SK-N-SH (cell line): ENCODE measurements around the gene RFX2. TPM values are rescaled to one million over a fixed set of nuclear protein-coding genes. Genes with fewer than 3 reads are reported as not detected.
A peak's percentile ranks its signal among the peaks of the same experiment; 100 is the strongest.

Experiments used
- CTCF ChIA-PET: fragments of 300-600, 350-600 bp; formaldehyde crosslinking; extraction: SDS; loops from one replicate; lab custom pipeline; 2021; lab: Yijun Ruan, JAX
- POLR2A ChIA-PET: fragments of 350-600 bp; sonication (Branson Sonifier 250); formaldehyde crosslinking; extraction: SDS; loops from one replicate; lab custom pipeline; 2020; ENCODE audit warnings: antibody characterized with exemption, inconsistent platforms; lab: Yijun Ruan, JAX
- DNase-seq: peaks from one replicate; pipeline ENCODE4 v3.0.0; 2012
- H2AFZ ChIP-seq: fragments of 200-600 bp; sonication (generic); 2 replicates; pipeline ENCODE4 v1.8.1; 2016; ENCODE audit warnings: antibody characterized with exemption, mild to moderate bottlenecking, low read depth
- H3F3A ChIP-seq: fragments of 200-600 bp; sonication (generic); replicated peaks from 2 replicates; pipeline ENCODE3; 2016; ENCODE audit warnings: antibody characterized with exemption, mild to moderate bottlenecking; ENCODE audit not compliant: insufficient read depth
- H3K27ac ChIP-seq, 2 experiments: fragments of 200-500 bp in 1 of 2; fragments of 200-600 bp in 1 of 2; sonication (Bioruptor generic) in 1 of 2; sonication (generic), shearing (Covaris generic) in 1 of 2; 2 replicates each; pipeline versions ENCODE4 v1.5.1 to v1.6.1; 2014 to 2016; ENCODE audit warnings: low read depth in 2 of 2, inconsistent platforms in 1 of 2, low read length in 1 of 2, mild to moderate bottlenecking in 1 of 2, mixed read lengths in 1 of 2
- H3K27me3 ChIP-seq: fragments of 200-600 bp; sonication (generic), shearing (Covaris generic); 2 replicates; pipeline ENCODE4 v1.6.1; 2016; ENCODE audit warnings: mixed run types; ENCODE audit not compliant: insufficient read depth
- H3K36me3 ChIP-seq, 2 experiments: fragments of 200-500 bp in 1 of 2; fragments of 200-600 bp in 1 of 2; sonication (Bioruptor generic) in 1 of 2; sonication (generic) in 1 of 2; replicated peaks in 1 of 2; 2 replicates each; pipeline versions ENCODE3 to v1.5.1; 2014 to 2016; ENCODE audit warnings: low read length in 1 of 2, mild to moderate bottlenecking in 1 of 2; ENCODE audit not compliant: insufficient read depth in 2 of 2, control insufficient read depth in 1 of 2
- H3K4me1 ChIP-seq, 2 experiments: fragments of 200-500 bp in 1 of 2; fragments of 200-600 bp in 1 of 2; sonication (Bioruptor generic) in 1 of 2; sonication (generic), shearing (Covaris generic) in 1 of 2; 2 replicates each; pipeline versions ENCODE4 v1.5.1 to v1.6.1; 2014 to 2016; ENCODE audit warnings: low read depth in 1 of 2, low read length in 1 of 2, mixed run types in 1 of 2; ENCODE audit not compliant: insufficient read depth in 2 of 2, control insufficient read depth in 1 of 2
- H3K4me2 ChIP-seq: fragments of 200-600 bp; sonication (generic), shearing (Covaris generic); 2 replicates; pipeline ENCODE4 v1.6.1; 2017; ENCODE audit warnings: mixed run types
- H3K4me3 ChIP-seq, 2 experiments: fragments of 200-500 bp in 1 of 2; fragments of 200-600 bp in 1 of 2; sonication (Bioruptor generic) in 1 of 2; sonication (generic), shearing (Covaris generic) in 1 of 2; 2 replicates each; pipeline versions ENCODE4 v1.5.1 to v1.8.1; 2014 to 2016; ENCODE audit warnings: low read depth in 2 of 2, inconsistent platforms in 1 of 2, low read length in 1 of 2, mild to moderate bottlenecking in 1 of 2, mixed read lengths in 1 of 2, moderate library complexity in 1 of 2
- H3K79me2 ChIP-seq: fragments of 200-600 bp; sonication (generic); 2 replicates; pipeline ENCODE4 v1.8.1; 2017; ENCODE audit warnings: mild to moderate bottlenecking; ENCODE audit not compliant: insufficient read depth
- H3K9ac ChIP-seq: fragments of 200-600 bp; sonication (generic); 2 replicates; pipeline ENCODE4 v1.6.1; 2017; ENCODE audit warnings: mixed run types
- H3K9me2 ChIP-seq: fragments of 200-600 bp; sonication (generic); 2 replicates; pipeline ENCODE4 v1.6.1; 2017; ENCODE audit warnings: mixed run types
- H3K9me3 ChIP-seq: fragments of 200-600 bp; sonication (generic); 2 replicates; pipeline ENCODE4 v1.6.1; 2017; ENCODE audit warnings: mixed run types, mild to moderate bottlenecking, moderate library complexity
- H4K20me1 ChIP-seq: fragments of 200-600 bp; sonication (generic); 2 replicates; pipeline ENCODE4 v1.6.1; 2017; ENCODE audit warnings: mild to moderate bottlenecking, mixed run types; ENCODE audit not compliant: insufficient read depth
- CHD2 ChIP-seq: fragments of 150-350 bp; IDR thresholded peaks from 2 replicates; pipeline ENCODE4 v1.6.1; 2018; ENCODE audit warnings: low read length; ENCODE audit not compliant: partially characterized antibody
- ELF1 ChIP-seq: IDR thresholded peaks from 2 replicates; pipeline ENCODE4 v1.4.0; 2012
- EP300 ChIP-seq, 2 experiments: IDR thresholded peaks; 2 replicates each; pipeline versions ENCODE4 v1.4.0 to v1.6.1; 2012; ENCODE audit warnings: borderline replicate concordance in 1 of 2, low read depth in 1 of 2, low read length in 1 of 2
- GABPA ChIP-seq: IDR thresholded peaks from 2 replicates; pipeline ENCODE4 v1.4.0; 2012; ENCODE audit warnings: low read depth, mild to moderate bottlenecking
- JUND ChIP-seq: IDR thresholded peaks from 2 replicates; pipeline ENCODE4 v1.4.0; 2012
- MEF2A ChIP-seq: IDR thresholded peaks from 2 replicates; pipeline ENCODE4 v1.4.0; 2012; ENCODE audit warnings: low read depth, borderline replicate concordance
- NFIC ChIP-seq: IDR thresholded peaks from 2 replicates; pipeline ENCODE4 v1.4.0; 2012; ENCODE audit warnings: borderline replicate concordance
- POLR2AphosphoS5 ChIP-seq: IDR thresholded peaks from 2 replicates; pipeline ENCODE4 v1.6.1; 2012; ENCODE audit warnings: low read depth, low read length
- RCOR1 ChIP-seq: fragments of 150-350 bp; IDR thresholded peaks from 2 replicates; pipeline ENCODE4 v1.6.1; 2017; ENCODE audit warnings: antibody characterized with exemption, low read length
- RFX5 ChIP-seq: IDR thresholded peaks from 2 replicates; pipeline ENCODE4 v1.6.1; 2012; ENCODE audit warnings: mild to moderate bottlenecking, improper control_type of control experiment, low read length
- RXRA ChIP-seq: IDR thresholded peaks from 2 replicates; pipeline ENCODE4 v1.4.0; 2012; ENCODE audit warnings: low read depth, mild to moderate bottlenecking, borderline replicate concordance
- SIN3A ChIP-seq: IDR thresholded peaks from 2 replicates; pipeline ENCODE4 v1.6.1; 2012; ENCODE audit warnings: low read depth, mild to moderate bottlenecking, low read length, moderate library complexity, borderline replicate concordance
- SMC3 ChIP-seq: IDR thresholded peaks from 2 replicates; pipeline ENCODE4 v1.6.1; 2012; ENCODE audit warnings: low read depth, low read length, improper control_type of control experiment
- TAF1 ChIP-seq: IDR thresholded peaks from 2 replicates; pipeline ENCODE4 v1.6.1; 2012; ENCODE audit warnings: low read depth, mild to moderate bottlenecking, low read length, moderate library complexity, borderline replicate concordance
- TCF12 ChIP-seq: IDR thresholded peaks from 2 replicates; pipeline ENCODE4 v1.4.0; 2012
- USF1 ChIP-seq: IDR thresholded peaks from 2 replicates; pipeline ENCODE4 v1.4.0; 2012; ENCODE audit warnings: low read depth, borderline replicate concordance
- WGBS: methylation state at CpG from one replicate; pipeline ENCODE4 v1.1.6; 2017; ENCODE audit warnings: low lambda C conversion rate; 5-methylcytosine and 5-hydroxymethylcytosine counted together
- polyA plus RNA-seq, 3 experiments: library from polyadenylated mRNA; depleted of rRNA; stranded (reverse); fragments of >200 nt; gene quantifications; 2 replicates each; pipeline ENCODE4 v1.2.3, GENCODE V29; 2012
- TF ChIP-seq, protein P1 (sequence below): fragments of 200-600 bp; sonication (generic); IDR thresholded peaks from 2 replicates; pipeline ENCODE4 v1.6.1; 2017; ENCODE audit warnings: antibody characterized with exemption, mild to moderate bottlenecking, moderate library complexity

The RFX2 gene
- polyA plus RNA-seq, 1 of the 3 experiments (the other 2 are of a cell fraction): 12.6 TPM

DNA sequence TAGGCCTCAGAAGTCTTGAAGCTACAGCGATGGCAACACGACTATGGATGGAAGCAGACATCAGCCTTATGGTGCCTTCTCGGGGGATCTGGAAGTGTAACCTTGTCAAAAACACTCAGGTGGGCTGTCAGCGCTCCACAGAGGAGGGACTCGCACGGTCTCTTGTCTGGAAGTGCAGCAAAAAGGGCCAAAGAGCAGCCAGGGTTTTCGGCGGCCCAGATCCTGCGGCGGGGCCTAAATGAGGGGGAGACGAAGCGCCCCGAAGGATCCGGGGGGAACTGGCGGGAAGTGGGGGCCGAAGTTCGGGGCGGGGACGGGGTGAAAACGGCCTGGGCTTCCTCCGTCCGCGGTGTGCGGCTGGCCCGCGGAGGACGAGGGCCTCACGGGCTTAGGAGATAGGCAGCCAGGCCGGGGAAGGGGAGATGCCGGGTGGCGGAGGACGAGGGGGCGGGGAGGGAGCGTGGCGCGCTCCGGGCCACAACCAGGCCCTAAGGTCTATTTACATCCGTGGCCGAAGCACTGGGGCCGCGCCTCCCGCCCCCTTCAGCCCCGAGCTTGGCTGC is 133.0 kb downstream of the RFX2 start:
- Histone ChIP-seq H3K4me1 (peaks cover 10 to 21% of the 10 kb centered on the region in 2 experiments; a peak in 3 of 4 replicates), H2AFZ (0 out of 2 replicates have a peak overlapping the region, but pooled peaks have one; percentile 79), H3K9me2 (no peaks in the 10 kb centered on the region), H3K4me2 (peak overlapping the region; percentile 96), H3K79me2 (peaks cover 76% of the 10 kb centered on the region), H3K4me3 (peak overlapping the region; percentile 81 to 90), H3K36me3 (peaks cover 23 to 30% of the 10 kb centered on the region in 2 experiments), H3F3A (peaks cover 15% of the 10 kb centered on the region), H3K27me3 (no peaks in the 10 kb centered on the region), H3K9me3 (no peaks in the 10 kb centered on the region), H3K9ac (peak overlapping the region; percentile 93), H3K27ac (peak overlapping the region; percentile 61 to 83; a peak in 3 of 4 replicates), H4K20me1 (peaks cover 43% of the 10 kb centered on the region)
- ChIA-PET CTCF (interaction anchor here (0.6 to 6.5 kb wide), 4 partner anchors 10 to 173 kb away, joined by 3 to 67 read pairs (median 4); no protein-coding TSS in a partner anchor), POLR2A (interaction anchor here (1.0 to 1.2 kb wide), 3 partner anchors 17 to 149 kb away, joined by 4 read pairs; no protein-coding TSS in a partner anchor)
- no peak for TF ChIP-seq NFIC
- TF ChIP-seq CHD2: no peak
- no peak for TF ChIP-seq GABPA
- TF ChIP-seq EP300 (IDR thresholded peaks at IDR 0.05; ENCODE audit: borderline replicate concordance in 1 of 2, low read depth in 1 of 2, low read length in 1 of 2): no peak
- no peak for TF ChIP-seq USF1
- TF ChIP-seq RXRA: no peak
- no peak for TF ChIP-seq MEF2A
- TF ChIP-seq ELF1: no peak
- TF ChIP-seq TAF1: no peak
- no peak for TF ChIP-seq RFX5
- no peak for TF ChIP-seq POLR2AphosphoS5
- no peak for TF ChIP-seq SMC3
- no peak for TF ChIP-seq TCF12
- no peak for TF ChIP-seq SIN3A
- no peak for TF ChIP-seq RCOR1
- 9% methylated on average over 18 of the region's 43 CpGs for WGBS
- no peak for DNase-seq

- H3K9me2 ChIP-seq: no peaks in the 10 kb centered on the region
- H3K27me3 ChIP-seq: no peaks in the 10 kb centered on the region
- TF ChIP-seq, protein P1, sequence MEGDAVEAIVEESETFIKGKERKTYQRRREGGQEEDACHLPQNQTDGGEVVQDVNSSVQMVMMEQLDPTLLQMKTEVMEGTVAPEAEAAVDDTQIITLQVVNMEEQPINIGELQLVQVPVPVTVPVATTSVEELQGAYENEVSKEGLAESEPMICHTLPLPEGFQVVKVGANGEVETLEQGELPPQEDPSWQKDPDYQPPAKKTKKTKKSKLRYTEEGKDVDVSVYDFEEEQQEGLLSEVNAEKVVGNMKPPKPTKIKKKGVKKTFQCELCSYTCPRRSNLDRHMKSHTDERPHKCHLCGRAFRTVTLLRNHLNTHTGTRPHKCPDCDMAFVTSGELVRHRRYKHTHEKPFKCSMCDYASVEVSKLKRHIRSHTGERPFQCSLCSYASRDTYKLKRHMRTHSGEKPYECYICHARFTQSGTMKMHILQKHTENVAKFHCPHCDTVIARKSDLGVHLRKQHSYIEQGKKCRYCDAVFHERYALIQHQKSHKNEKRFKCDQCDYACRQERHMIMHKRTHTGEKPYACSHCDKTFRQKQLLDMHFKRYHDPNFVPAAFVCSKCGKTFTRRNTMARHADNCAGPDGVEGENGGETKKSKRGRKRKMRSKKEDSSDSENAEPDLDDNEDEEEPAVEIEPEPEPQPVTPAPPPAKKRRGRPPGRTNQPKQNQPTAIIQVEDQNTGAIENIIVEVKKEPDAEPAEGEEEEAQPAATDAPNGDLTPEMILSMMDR: no peak
- TF ChIP-seq EP300 (IDR thresholded peaks at IDR 0.05; ENCODE audit: borderline replicate concordance in 1 of 2, low read depth in 1 of 2, low read length in 1 of 2): no peak
- TF ChIP-seq JUND: no peak
- TF ChIP-seq CHD2: no peak
- WGBS: 58% methylated on average over 4 of the region's 8 CpGs
- H3K36me3 ChIP-seq: peaks cover 23 to 34% of the 10 kb centered on the region in 2 experiments
- peak overlapping the region; percentile 93 for H3K9ac ChIP-seq
- H3K4me3 ChIP-seq: peak overlapping the region; percentile 81 to 90
- H3K4me1 ChIP-seq: peaks cover 10 to 25% of the 10 kb centered on the region in 2 experiments; a peak in 3 of 4 replicates
- ChIA-PET POLR2A (no interaction called here), CTCF (interaction anchor here (0.9 to 6.5 kb wide), 2 partner anchors 9 to 45 kb away, joined by 3 to 67 read pairs; no protein-coding TSS in a partner anchor)
- no peak overlapping the region for H2AFZ ChIP-seq
- H3K4me2 ChIP-seq: peak overlapping the region; percentile 96
- no peak overlapping the region for H3K27ac ChIP-seq
- peaks cover 48% of the 10 kb centered on the region for H4K20me1 ChIP-seq
- no peak for DNase-seq
- H3K79me2 ChIP-seq: peaks cover 82% of the 10 kb centered on the region
- H3K9me3 ChIP-seq: no peaks in the 10 kb centered on the region
- peaks cover 15% of the 10 kb centered on the region for H3F3A ChIP-seq
These were observed 133.5 kb downstream of the RFX2 start for GRCh38 chr19:5976768-5977167.
